Liver (tissue), 9 donors: Measurements from ENCODE around the gene DNAH1. TPM values are rescaled to one million over a fixed set of nuclear protein-coding genes. Genes with fewer than 3 reads are reported as not detected.

ENCODE experiments used
- DNase-seq: peaks from one replicate; pipeline ENCODE4 v3.0.0-alpha.2; 2017; ENCODE audit warnings: low spot score
- H3K27ac ChIP-seq, 2 donors: one replicate each; pipeline ENCODE4 v1.7.0; 2013; ENCODE audit warnings: inconsistent platforms in 2 of 2, low read length in 2 of 2, control low read depth in 1 of 2, low read depth in 1 of 2, mild to moderate bottlenecking in 1 of 2
- H3K27me3 ChIP-seq, 4 donors: one replicate each; pipeline versions ENCODE4 v1.6.1 to v1.7.0; 2013; ENCODE audit warnings: low read length in 3 of 4, inconsistent platforms in 1 of 4, mild to moderate bottlenecking in 1 of 4, moderate library complexity in 1 of 4; ENCODE audit not compliant: control insufficient read depth in 4 of 4, insufficient read depth in 4 of 4
- H3K36me3 ChIP-seq, 4 donors: one replicate each; pipeline versions ENCODE4 v1.6.1 to v1.7.0; 2013; ENCODE audit warnings: low read length in 3 of 4, mild to moderate bottlenecking in 3 of 4, low read depth in 1 of 4, moderate library complexity in 1 of 4; ENCODE audit not compliant: control insufficient read depth in 4 of 4, insufficient read depth in 3 of 4
- H3K4me1 ChIP-seq, 4 donors: one replicate each; pipeline versions ENCODE4 v1.6.1 to v1.7.0; 2013; ENCODE audit warnings: low read length in 3 of 4, mild to moderate bottlenecking in 3 of 4, moderate library complexity in 1 of 4; ENCODE audit not compliant: control insufficient read depth in 4 of 4, insufficient read depth in 4 of 4
- H3K4me3 ChIP-seq, 3 donors: one replicate each; pipeline versions ENCODE4 v1.6.1 to v1.7.0; 2013; ENCODE audit warnings: low read length in 3 of 3, control low read depth in 1 of 3, low read depth in 1 of 3, mild to moderate bottlenecking in 1 of 3
- H3K9ac ChIP-seq, 2 donors: one replicate each; pipeline ENCODE4 v1.7.0; 2013; ENCODE audit warnings: low read length in 2 of 2, mild to moderate bottlenecking in 2 of 2, moderate library complexity in 2 of 2, control low read depth in 1 of 2, low read depth in 1 of 2
- H3K9me3 ChIP-seq, 4 donors: one replicate each; pipeline versions ENCODE4 v1.6.1 to v1.7.0; 2013; ENCODE audit warnings: low read length in 3 of 4; ENCODE audit not compliant: control insufficient read depth in 4 of 4
- ATF3 ChIP-seq: IDR thresholded peaks from 2 replicates; pipeline ENCODE4 v1.6.1; 2016; ENCODE audit warnings: antibody characterized with exemption
- CTCF ChIP-seq: fragments of 150-350 bp; IDR thresholded peaks from 2 replicates; pipeline ENCODE4 v1.5.1; 2017; ENCODE audit warnings: improper control_type of control experiment, low read depth, low read length; ENCODE audit not compliant: missing input control
- EGR1 ChIP-seq, 2 donors: IDR thresholded peaks; 2 replicates each; pipeline ENCODE4 v1.6.1; 2016 to 2018; ENCODE audit warnings: antibody characterized with exemption in 2 of 2, low read depth in 2 of 2
- FOXA1 ChIP-seq: IDR thresholded peaks from 2 replicates; pipeline ENCODE4 v1.6.1; 2016; ENCODE audit warnings: antibody characterized with exemption
- GABPA ChIP-seq, 2 donors: IDR thresholded peaks in 1 of 2; conservative IDR thresholded peaks in 1 of 2; 2 replicates each; pipeline ENCODE4 v1.6.1; 2016; ENCODE audit warnings: antibody characterized with exemption in 2 of 2, mild to moderate bottlenecking in 1 of 2, moderate library complexity in 1 of 2
- HNF4A ChIP-seq, 2 donors: conservative IDR thresholded peaks; 2 replicates each; pipeline ENCODE4 v1.6.1; 2016; ENCODE audit warnings: antibody characterized with exemption in 2 of 2, mild to moderate bottlenecking in 2 of 2
- HNF4G ChIP-seq: IDR thresholded peaks from 2 replicates; pipeline ENCODE4 v1.6.1; 2016; ENCODE audit warnings: antibody characterized with exemption
- JUND ChIP-seq, 2 donors: IDR thresholded peaks; 2 replicates each; pipeline ENCODE4 v1.6.1; 2016; ENCODE audit warnings: antibody characterized with exemption in 2 of 2
- MAX ChIP-seq: IDR thresholded peaks from 2 replicates; pipeline ENCODE4 v1.6.1; 2016; ENCODE audit warnings: antibody characterized with exemption
- NR2F2 ChIP-seq: IDR thresholded peaks from 2 replicates; pipeline ENCODE4 v1.6.1; 2016; ENCODE audit warnings: antibody characterized with exemption
- RAD21 ChIP-seq, 2 donors: IDR thresholded peaks; 2 replicates each; pipeline ENCODE4 v1.6.1; 2016; ENCODE audit warnings: antibody characterized with exemption in 2 of 2, mild to moderate bottlenecking in 2 of 2
- REST ChIP-seq: IDR thresholded peaks from 2 replicates; pipeline ENCODE4 v1.6.1; 2016; ENCODE audit warnings: antibody characterized with exemption, mild to moderate bottlenecking
- RXRA ChIP-seq, 2 donors: IDR thresholded peaks; 2 replicates each; pipeline ENCODE4 v1.6.1; 2017 to 2018; ENCODE audit warnings: antibody characterized with exemption in 2 of 2, mild to moderate bottlenecking in 1 of 2
- SP1 ChIP-seq: IDR thresholded peaks from 2 replicates; pipeline ENCODE4 v1.6.1; 2018; ENCODE audit warnings: antibody characterized with exemption, mild to moderate bottlenecking
- TAF1 ChIP-seq: conservative IDR thresholded peaks from 2 replicates; pipeline ENCODE4 v1.6.1; 2016; ENCODE audit warnings: antibody characterized with exemption, mild to moderate bottlenecking
- YY1 ChIP-seq: IDR thresholded peaks from 2 replicates; pipeline ENCODE4 v1.6.1; 2016; ENCODE audit warnings: antibody characterized with exemption, mild to moderate bottlenecking
- ZBTB33 ChIP-seq: IDR thresholded peaks from 2 replicates; pipeline ENCODE4 v1.6.1; 2016; ENCODE audit warnings: antibody characterized with exemption
- WGBS: extraction: QIAGEN DNeasy Blood & Tissue Kit; methylation state at CpG from one replicate; pipeline ENCODE4 v1.1.7; 2013; 5-methylcytosine and 5-hydroxymethylcytosine counted together
- polyA plus RNA-seq, 2 donors: library from polyadenylated mRNA; stranded (reverse) in 1 of 2; unstranded in 1 of 2; fragments of 200-250 nt in 1 of 2; fragments of >200 nt in 1 of 2; fragmentation: Nextera tagmentation in 1 of 2; extraction: Ambion mirVana in 1 of 2; gene quantifications; one replicate each; pipeline versions ENCODE4 v1.2.1 to v1.2.3, GENCODE V29; 2013 to 2015
- total RNA-seq, 2 donors: library from RNA; depleted of rRNA; stranded (reverse); fragments of >200 nt; gene quantifications; one replicate each; pipeline ENCODE4 v1.2.3, GENCODE V29; 2014
- donor health status: healthy.
- donor health status: healthy.
- donor health status: healthy.
- donor health status: healthy.
- donor health status: healthy.

Gene DNAH1
- total and polyA plus RNA-seq, 4 donors: 1.5 to 6.0 (median 2.5) TPM

GRCh38 chr3:52380023-52380422 lies 63.9 kb downstream of the DNAH1 start:
- Histone ChIP-seq H3K36me3 (peaks cover 3 to 7% (median 6%) of the 10 kb centered on the region in 4 donors), H3K4me1 (no peaks in the 10 kb centered on the region), H3K4me3 (no peak overlapping the region), H3K27ac (no peak overlapping the region), H3K27me3 (no peaks in the 10 kb centered on the region), H3K9me3 (no peaks in the 10 kb centered on the region), H3K9ac (no peak overlapping the region)
- DNase-seq: peak; percentile 51
- WGBS: 96% methylated on average over 10 of the region's 10 CpGs
- TF ChIP-seq HNF4A (conservative IDR thresholded peaks at IDR 0.05): no peak
- TF ChIP-seq NR2F2: no peak
- no peak for TF ChIP-seq TAF1
- no peak for TF ChIP-seq ATF3
- TF ChIP-seq REST: no peak
- no peak for TF ChIP-seq MAX
- no peak for TF ChIP-seq GABPA (IDR thresholded peaks at IDR 0.05 in 1 of 2, conservative IDR thresholded peaks at IDR 0.05 in 1 of 2)
- no peak for TF ChIP-seq JUND (IDR thresholded peaks at IDR 0.05)
- TF ChIP-seq RXRA (IDR thresholded peaks at IDR 0.05): no peak
- no peak for TF ChIP-seq FOXA1
- no peak for TF ChIP-seq CTCF
- no peak for TF ChIP-seq HNF4G
- TF ChIP-seq SP1: no peak
- TF ChIP-seq EGR1 (IDR thresholded peaks at IDR 0.05; ENCODE audit: low read depth in 2 of 2): no peak

- no peaks in the 10 kb centered on the region for H3K4me1 ChIP-seq
- TF ChIP-seq TAF1: no peak
- no peak for TF ChIP-seq RXRA (IDR thresholded peaks at IDR 0.05)
- TF ChIP-seq RAD21 (IDR thresholded peaks at IDR 0.05): no peak
- no peak for TF ChIP-seq ZBTB33
- TF ChIP-seq HNF4G: no peak
- no peak for TF ChIP-seq MAX
- no peak for TF ChIP-seq CTCF
- no peak for TF ChIP-seq EGR1 (IDR thresholded peaks at IDR 0.05; ENCODE audit: low read depth in 2 of 2)
- no peak for TF ChIP-seq SP1
- TF ChIP-seq NR2F2: no peak
- no peak for TF ChIP-seq JUND (IDR thresholded peaks at IDR 0.05)
- TF ChIP-seq YY1: no peak
- H3K4me3 ChIP-seq: no peak overlapping the region
- peaks cover 0 to 14% (median 7%) of the 10 kb centered on the region in 4 donors for H3K36me3 ChIP-seq
- DNase-seq: no peak
- H3K27ac ChIP-seq: no peak overlapping the region
- H3K27me3 ChIP-seq: no peaks in the 10 kb centered on the region
- no peak overlapping the region for H3K9ac ChIP-seq
- WGBS: 95% methylated on average over 18 of the region's 18 CpGs
- no peaks in the 10 kb centered on the region for H3K9me3 ChIP-seq
Observed at GRCh38 chr3:52381623-52382022, 65.5 kb downstream of the DNAH1 start.
